Epithelial cell of prostate (primary cell): ENCODE data around the gene MTG2.

Source experiments
- DNase-seq: peaks from one replicate; pipeline ENCODE4 v3.0.0-alpha.2; 2011; ENCODE audit warnings: low read depth, low spot score
- H3K27ac ChIP-seq: fragments of 450-650 bp; 2 replicates; pipeline ENCODE4 v1.5.1; 2017; ENCODE audit warnings: mild to moderate bottlenecking

Gene MTG2

GRCh38 chr20:62201173-62202082 is 18.6 kb downstream of the MTG2 start:
- H3K27ac ChIP-seq, result no peak overlapping the region
- no peak for DNase-seq

- DNase-seq, result no peak
- H3K27ac ChIP-seq, result no peak overlapping the region
Observed at GRCh38 chr20:62202083-62202395, 19.2 kb downstream of the MTG2 start.

GRCh38 chr20:62202676-62203377 is 20.0 kb downstream of the MTG2 start:
- DNase-seq, result no peak
- no peak overlapping the region for H3K27ac ChIP-seq

- no peak for DNase-seq
- H3K27ac ChIP-seq, result no peak overlapping the region
Observed at GRCh38 chr20:62203378-62204030, 20.7 kb downstream of the MTG2 start.

- no peak overlapping the region for H3K27ac ChIP-seq
- DNase-seq, result no peak
Observed at GRCh38 chr20:62205618-62206387, 23.0 kb downstream of the MTG2 start.

- DNase-seq, result no peak
Observed at GRCh38 chr20:62206388-62206775, 23.6 kb downstream of the MTG2 start.

GRCh38 chr20:62208061-62208794 is 25.4 kb downstream of the MTG2 start:
- DNase-seq, result no peak

More at GRCh38 chr20:62206388-62206775, 23.6 kb downstream of the MTG2 start:
- no peak overlapping the region for H3K27ac ChIP-seq

GRCh38 chr20:62208795-62209755 is 26.2 kb downstream of the MTG2 start:
- H3K27ac ChIP-seq, result no peak overlapping the region
- DNase-seq, result no peak

More at GRCh38 chr20:62208061-62208794, 25.4 kb downstream of the MTG2 start:
- no peak overlapping the region for H3K27ac ChIP-seq

GRCh38 chr20:62209850-62210495 is 27.1 kb downstream of the MTG2 start:
- H3K27ac ChIP-seq, result no peak overlapping the region
- no peak for DNase-seq

GRCh38 chr20:62210496-62210855 is 27.6 kb downstream of the MTG2 start:
- DNase-seq, result no peak
- H3K27ac ChIP-seq, result no peak overlapping the region

GRCh38 chr20:62211216-62211615 is 28.4 kb downstream of the MTG2 start:
- no peak overlapping the region for H3K27ac ChIP-seq
- no peak for DNase-seq

GRCh38 chr20:62211769-62212288 is 29.0 kb downstream of the MTG2 start:
- H3K27ac ChIP-seq, result no peak overlapping the region
- no peak for DNase-seq

- DNase-seq, result no peak
- H3K27ac ChIP-seq, result no peak overlapping the region
Observed at GRCh38 chr20:62212299-62212698, 29.5 kb downstream of the MTG2 start.

- no peak overlapping the region for H3K27ac ChIP-seq
- DNase-seq, result no peak
Observed at GRCh38 chr20:62214067-62214466, 31.2 kb downstream of the MTG2 start.

- no peak overlapping the region for H3K27ac ChIP-seq
- DNase-seq, result no peak
Observed at GRCh38 chr20:62215020-62215990, 32.5 kb downstream of the MTG2 start.

GRCh38 chr20:62215991-62216635 is 33.3 kb downstream of the MTG2 start:
- no peak for DNase-seq
- H3K27ac ChIP-seq, result no peak overlapping the region
